ENCODE results near the gene GPHN.

GPHN gene

DNA sequence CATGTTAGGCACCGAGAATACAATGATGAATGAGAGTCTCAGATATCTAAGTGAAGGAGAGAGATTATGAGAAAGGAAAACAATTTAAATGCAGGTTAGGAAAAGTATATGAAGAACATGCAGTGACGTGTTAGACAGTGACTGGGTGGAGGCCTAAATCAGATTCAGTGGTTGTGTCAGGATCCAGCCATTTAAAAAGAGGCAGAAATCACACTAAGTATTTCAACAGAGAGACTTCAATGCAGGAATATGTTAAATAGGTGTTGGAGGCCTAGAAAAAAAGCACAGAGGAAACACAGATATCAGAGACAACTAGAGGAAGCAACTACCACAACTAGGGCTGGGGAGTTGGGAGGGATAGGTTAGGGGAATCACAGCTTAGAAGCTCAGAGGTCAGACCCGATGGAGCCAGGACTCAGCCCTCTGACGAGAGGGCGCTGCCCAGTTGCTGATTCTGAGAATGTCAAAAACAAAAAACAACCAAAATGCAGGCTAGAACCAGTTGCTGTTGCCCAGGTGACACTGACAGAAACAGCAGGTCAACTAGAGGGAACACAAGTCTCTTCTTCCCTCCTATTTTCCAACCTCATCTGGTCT lies 678.3 kb downstream of the GPHN start:
- no peak overlapping the region for H3K4me3 ChIP-seq (ENCODE audit: low read depth, low read length, poor library complexity, severe bottlenecking)
- no peak for TF ChIP-seq EZH2 (IDR thresholded peaks at IDR 0.05; ENCODE audit: borderline replicate concordance, low read length)
- TF ChIP-seq, protein P1, sequence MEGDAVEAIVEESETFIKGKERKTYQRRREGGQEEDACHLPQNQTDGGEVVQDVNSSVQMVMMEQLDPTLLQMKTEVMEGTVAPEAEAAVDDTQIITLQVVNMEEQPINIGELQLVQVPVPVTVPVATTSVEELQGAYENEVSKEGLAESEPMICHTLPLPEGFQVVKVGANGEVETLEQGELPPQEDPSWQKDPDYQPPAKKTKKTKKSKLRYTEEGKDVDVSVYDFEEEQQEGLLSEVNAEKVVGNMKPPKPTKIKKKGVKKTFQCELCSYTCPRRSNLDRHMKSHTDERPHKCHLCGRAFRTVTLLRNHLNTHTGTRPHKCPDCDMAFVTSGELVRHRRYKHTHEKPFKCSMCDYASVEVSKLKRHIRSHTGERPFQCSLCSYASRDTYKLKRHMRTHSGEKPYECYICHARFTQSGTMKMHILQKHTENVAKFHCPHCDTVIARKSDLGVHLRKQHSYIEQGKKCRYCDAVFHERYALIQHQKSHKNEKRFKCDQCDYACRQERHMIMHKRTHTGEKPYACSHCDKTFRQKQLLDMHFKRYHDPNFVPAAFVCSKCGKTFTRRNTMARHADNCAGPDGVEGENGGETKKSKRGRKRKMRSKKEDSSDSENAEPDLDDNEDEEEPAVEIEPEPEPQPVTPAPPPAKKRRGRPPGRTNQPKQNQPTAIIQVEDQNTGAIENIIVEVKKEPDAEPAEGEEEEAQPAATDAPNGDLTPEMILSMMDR (IDR thresholded peaks at IDR 0.05; ENCODE audit: low read length), result no peak
- no peak overlapping the region for H3K4me2 ChIP-seq (ENCODE audit: low read length)
- no peaks in the 10 kb centered on the region for H3K36me3 ChIP-seq (ENCODE audit: insufficient read depth, low read length)
- H3F3A ChIP-seq (ENCODE audit: insufficient read depth, low read length), result no peaks in the 10 kb centered on the region
- no peak overlapping the region for H3K9ac ChIP-seq (ENCODE audit: low read length)
- no peak overlapping the region for H3K27ac ChIP-seq (ENCODE audit: low read depth, low read length, poor library complexity, severe bottlenecking)
- no peaks in the 10 kb centered on the region for H3K9me2 ChIP-seq (ENCODE audit: low read depth, low read length)
- no peaks in the 10 kb centered on the region for H4K20me1 ChIP-seq (ENCODE audit: insufficient read depth, low read length)
- no peak overlapping the region for H2AFZ ChIP-seq (ENCODE audit: low read length)
- H3K9me3 ChIP-seq (ENCODE audit: low read length), result no peaks in the 10 kb centered on the region
- H3K79me2 ChIP-seq (ENCODE audit: insufficient read depth, low read length), result no peaks in the 10 kb centered on the region
- H3K27me3 ChIP-seq (ENCODE audit: insufficient read depth, low read length), result no peaks in the 10 kb centered on the region
- H3K4me1 ChIP-seq (ENCODE audit: insufficient read depth, low read length, severe bottlenecking), result no peaks in the 10 kb centered on the region

DNA sequence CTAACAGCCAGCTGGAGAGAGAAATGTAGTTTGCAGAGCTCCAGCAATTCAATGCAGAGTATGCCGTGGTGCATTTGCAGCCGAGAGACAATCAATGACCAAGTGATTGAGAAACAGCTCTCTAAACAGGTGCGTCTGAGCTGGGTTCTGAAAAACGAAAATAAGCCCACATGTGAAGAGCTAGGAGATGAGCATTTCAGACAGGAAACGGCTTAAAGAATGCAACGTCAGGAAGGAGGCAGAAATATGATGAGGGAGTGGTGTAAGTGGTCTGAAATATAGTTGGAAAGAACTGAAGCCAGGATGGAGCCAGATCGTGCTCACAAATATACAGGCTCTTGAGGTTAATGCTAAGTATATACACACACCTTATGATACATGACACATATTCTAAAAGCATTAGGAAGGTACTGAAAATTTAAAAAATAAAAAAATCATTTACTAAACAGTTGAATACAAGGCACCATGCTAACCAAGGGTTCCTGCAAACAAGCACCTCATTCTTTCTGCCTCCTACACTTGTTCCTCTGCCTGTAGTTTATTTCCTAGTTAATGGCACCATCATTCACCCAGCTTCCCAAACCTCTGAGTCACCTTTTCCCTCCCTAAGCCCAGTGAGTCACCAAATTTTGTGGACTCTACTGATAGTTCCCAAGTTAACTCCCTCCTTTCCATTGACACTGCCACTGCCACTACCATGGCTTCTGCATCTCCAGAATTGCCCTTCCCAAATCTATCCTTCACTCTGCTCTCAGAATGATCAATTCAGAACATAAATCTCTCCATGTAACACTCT lies 679.0 kb downstream of the GPHN start:
- H3K4me3 ChIP-seq (ENCODE audit: low read depth, low read length, poor library complexity, severe bottlenecking), result no peak overlapping the region
- H3K79me2 ChIP-seq (ENCODE audit: insufficient read depth, low read length), result no peaks in the 10 kb centered on the region
- no peaks in the 10 kb centered on the region for H3K9me3 ChIP-seq (ENCODE audit: low read length)
- H3K36me3 ChIP-seq (ENCODE audit: insufficient read depth, low read length), result no peaks in the 10 kb centered on the region
- H2AFZ ChIP-seq (ENCODE audit: low read length), result no peak overlapping the region
- no peak overlapping the region for H3K9ac ChIP-seq (ENCODE audit: low read length)
- TF ChIP-seq, protein P1 (IDR thresholded peaks at IDR 0.05; ENCODE audit: low read length), result no peak
- TF ChIP-seq EZH2 (IDR thresholded peaks at IDR 0.05; ENCODE audit: borderline replicate concordance, low read length), result no peak
- no peaks in the 10 kb centered on the region for H4K20me1 ChIP-seq (ENCODE audit: insufficient read depth, low read length)
- H3K27me3 ChIP-seq (ENCODE audit: insufficient read depth, low read length), result no peaks in the 10 kb centered on the region
- H3K9me2 ChIP-seq (ENCODE audit: low read depth, low read length), result no peaks in the 10 kb centered on the region
- H3K27ac ChIP-seq (ENCODE audit: low read depth, low read length, poor library complexity, severe bottlenecking), result no peak overlapping the region
- H3F3A ChIP-seq (ENCODE audit: insufficient read depth, low read length), result no peaks in the 10 kb centered on the region
- H3K4me2 ChIP-seq (ENCODE audit: low read length), result no peak overlapping the region
- H3K4me1 ChIP-seq (ENCODE audit: insufficient read depth, low read length, severe bottlenecking), result no peaks in the 10 kb centered on the region

DNA sequence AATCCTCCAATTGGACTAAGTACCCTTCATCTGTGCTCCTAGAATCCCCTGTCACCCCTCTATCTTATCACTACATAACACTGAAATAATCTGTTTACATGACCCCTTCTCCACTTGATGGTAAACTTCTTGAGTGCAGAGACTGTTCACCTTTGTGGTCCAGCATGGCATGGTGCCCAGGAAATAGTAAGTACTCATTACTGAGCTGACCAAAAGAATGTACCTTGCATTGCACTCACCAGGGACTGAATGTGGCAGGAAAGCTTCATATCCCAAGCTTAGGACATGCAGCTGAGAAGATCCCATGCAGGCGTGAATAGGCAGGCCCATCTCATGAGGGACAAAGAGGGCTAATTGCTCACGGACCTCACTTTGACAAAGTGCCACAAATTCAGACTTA lies 679.9 kb downstream of the GPHN start:
- no peak overlapping the region for H3K27ac ChIP-seq (ENCODE audit: low read depth, low read length, poor library complexity, severe bottlenecking)

More for the DNA sequence above, 679.9 kb downstream of the GPHN start:
- no peak overlapping the region for H3K4me3 ChIP-seq (ENCODE audit: low read depth, low read length, poor library complexity, severe bottlenecking)
- H3K27me3 ChIP-seq (ENCODE audit: insufficient read depth, low read length), result no peaks in the 10 kb centered on the region
- no peaks in the 10 kb centered on the region for H3F3A ChIP-seq (ENCODE audit: insufficient read depth, low read length)
- H3K79me2 ChIP-seq (ENCODE audit: insufficient read depth, low read length), result no peaks in the 10 kb centered on the region
- H4K20me1 ChIP-seq (ENCODE audit: insufficient read depth, low read length), result no peaks in the 10 kb centered on the region
- H3K36me3 ChIP-seq (ENCODE audit: insufficient read depth, low read length), result no peaks in the 10 kb centered on the region
- no peak overlapping the region for H2AFZ ChIP-seq (ENCODE audit: low read length)
- H3K9me3 ChIP-seq (ENCODE audit: low read length), result no peaks in the 10 kb centered on the region
- H3K4me2 ChIP-seq (ENCODE audit: low read length), result no peak overlapping the region
- no peaks in the 10 kb centered on the region for H3K4me1 ChIP-seq (ENCODE audit: insufficient read depth, low read length, severe bottlenecking)
- TF ChIP-seq, protein P1 (IDR thresholded peaks at IDR 0.05; ENCODE audit: low read length), result no peak
- no peak for TF ChIP-seq EZH2 (IDR thresholded peaks at IDR 0.05; ENCODE audit: borderline replicate concordance, low read length)
- no peak overlapping the region for H3K9ac ChIP-seq (ENCODE audit: low read length)
- no peaks in the 10 kb centered on the region for H3K9me2 ChIP-seq (ENCODE audit: low read depth, low read length)
